Natural killer cell (primary cell): ENCODE data around the gene CROCC. TPM values are rescaled to one million over a fixed set of nuclear protein-coding genes. Genes with fewer than 3 reads are reported as not detected.

ENCODE experiments used
- ATAC-seq, 3 donors: fragments of 150-1000 bp in 2 of 3; fragments of 200-7000 bp in 1 of 3; cut with Tn5 transposase; 1 replicate in 1 of 3; 2 replicates in 2 of 3; pipeline ENCODE4 v1.10.0; 2021; ENCODE audit warnings: mild to moderate bottlenecking in 2 of 3, moderate library complexity in 2 of 3
- DNase-seq, 2 donors: peaks; one replicate each; pipeline versions ENCODE4 v3.0.0 to v3.0.0-alpha.2; 2013 to 2021; ENCODE audit warnings: mixed read lengths in 1 of 2
- H3K27ac ChIP-seq: one replicate; pipeline ENCODE4 v1.5.1; 2013; ENCODE audit warnings: mild to moderate bottlenecking, low read length
- H3K27me3 ChIP-seq: one replicate; pipeline ENCODE4 v1.6.1; 2013; ENCODE audit warnings: low read length; ENCODE audit not compliant: control insufficient read depth, insufficient read depth
- H3K36me3 ChIP-seq: one replicate; pipeline ENCODE4 v1.6.1; 2013; ENCODE audit warnings: low read length; ENCODE audit not compliant: control insufficient read depth, insufficient read depth
- H3K4me1 ChIP-seq: one replicate; pipeline ENCODE4 v1.6.1; 2013; ENCODE audit warnings: low read length; ENCODE audit not compliant: control insufficient read depth, insufficient read depth
- H3K4me3 ChIP-seq: one replicate; pipeline ENCODE4 v1.5.1; 2013; ENCODE audit warnings: low read length
- H3K9me3 ChIP-seq: one replicate; pipeline ENCODE4 v1.6.1; 2013; ENCODE audit warnings: low read length; ENCODE audit not compliant: control insufficient read depth, insufficient read depth
- H3K27ac Mint-ChIP-seq, 2 donors: one replicate each; pipeline ENCODE4 v1.8.0; 2022; ENCODE audit warnings: mild to moderate bottlenecking in 2 of 2, mixed read lengths in 2 of 2, moderate library complexity in 1 of 2
- H3K27me3 Mint-ChIP-seq, 2 donors: one replicate each; pipeline ENCODE4 v1.8.0; 2022; ENCODE audit warnings: low read depth in 2 of 2, mixed read lengths in 2 of 2
- H3K36me3 Mint-ChIP-seq: one replicate; pipeline ENCODE4 v1.8.0; 2022; ENCODE audit warnings: mixed read lengths
- H3K4me1 Mint-ChIP-seq, 2 donors: one replicate each; pipeline ENCODE4 v1.8.0; 2022; ENCODE audit warnings: mixed read lengths in 2 of 2
- H3K4me3 Mint-ChIP-seq: one replicate; pipeline ENCODE4 v1.8.0; 2022; ENCODE audit warnings: mild to moderate bottlenecking, moderate library complexity, mixed read lengths
- H3K9me3 Mint-ChIP-seq, 2 donors: one replicate each; pipeline ENCODE4 v1.8.0; 2022; ENCODE audit warnings: mixed read lengths in 2 of 2
- CTCF ChIP-seq: fragments of 200-600 bp; IDR thresholded peaks from one replicate; pipeline ENCODE4 v1.8.0; 2022; ENCODE audit warnings: antibody characterized with exemption
- WGBS: methylation state at CpG from one replicate; pipeline ENCODE4 v1.1.7; 2013; ENCODE audit warnings: missing lambda C conversion rate; ENCODE audit not compliant: insufficient coverage; 5-methylcytosine and 5-hydroxymethylcytosine counted together
- intact Hi-C: fragments of 100-400 bp; cut with micrococcal nuclease; formaldehyde crosslinking; loops from one replicate; pipeline ENCODE4 v1.14.2; 2022
- total RNA-seq, 4 donors: library from RNA; stranded (reverse); fragments of 120-200 nt in 1 of 4; gene quantifications; one replicate each; pipeline versions ENCODE4 v1.2.3 to v1.2.4, GENCODE V29; 2013 to 2022

Gene CROCC
- total RNA-seq, 3 donors from 2014 or later (not counting 1 experiment from before 2014, with no cell fraction given), result 51.7 to 62.9 (median 59.1) TPM

GRCh38 chr1:16982902-16983301 lies 61.2 kb downstream of the CROCC start:
- H3K27ac ChIP-seq, result no peak overlapping the region
- H3K27ac Mint-ChIP-seq, result no peak overlapping the region
- H3K9me3 ChIP-seq, result no peaks in the 10 kb centered on the region
- H3K4me1 ChIP-seq, result peaks cover 7% of the 10 kb centered on the region
- H3K27me3 ChIP-seq, result peaks cover 10% of the 10 kb centered on the region
- ATAC-seq, result no peak
- H3K36me3 Mint-ChIP-seq, result peaks cover 6% of the 10 kb centered on the region
- H3K4me3 ChIP-seq, result no peak overlapping the region
- no peak overlapping the region for H3K4me3 Mint-ChIP-seq
- peaks cover 0 to 15% of the 10 kb centered on the region in 2 donors for H3K4me1 Mint-ChIP-seq
- DNase-seq, result no peak
- H3K27me3 Mint-ChIP-seq, result peaks cover 20 to 27% of the 10 kb centered on the region in 2 donors
- no peaks in the 10 kb centered on the region for H3K9me3 Mint-ChIP-seq
- intact Hi-C loops, result no loop called here
- no peak for TF ChIP-seq CTCF
- peaks cover 6% of the 10 kb centered on the region for H3K36me3 ChIP-seq
- 79% methylated on average over 11 of the region's 11 CpGs for WGBS

- Mint-ChIP-seq H3K27me3 (peaks cover 20 to 27% of the 10 kb centered on the region in 2 donors), H3K4me1 (peaks cover 0 to 15% of the 10 kb centered on the region in 2 donors), H3K9me3 (no peaks in the 10 kb centered on the region), H3K27ac (no peak overlapping the region), H3K4me3 (no peak overlapping the region), H3K36me3 (peaks cover 6% of the 10 kb centered on the region)
- DNase-seq (no peak), ATAC-seq (no peak)
- peaks cover 7% of the 10 kb centered on the region for H3K4me1 ChIP-seq
- intact Hi-C loops, result no loop called here
- no peaks in the 10 kb centered on the region for H3K9me3 ChIP-seq
- H3K27ac ChIP-seq, result no peak overlapping the region
- H3K36me3 ChIP-seq, result peaks cover 10% of the 10 kb centered on the region
- H3K27me3 ChIP-seq, result peaks cover 10% of the 10 kb centered on the region
- WGBS, result 90% methylated on average over 3 of the region's 4 CpGs
- no peak for TF ChIP-seq CTCF
- no peak overlapping the region for H3K4me3 ChIP-seq
These were observed 61.9 kb downstream of the CROCC start for GRCh38 chr1:16983649-16984048.

GRCh38 chr1:16984717-16985116 lies 63.0 kb downstream of the CROCC start:
- intact Hi-C loops, result no loop called here
- Histone ChIP-seq H3K27ac (no peak overlapping the region), H3K9me3 (no peaks in the 10 kb centered on the region), H3K27me3 (peaks cover 6% of the 10 kb centered on the region), H3K36me3 (peaks cover 10% of the 10 kb centered on the region), H3K4me3 (no peak overlapping the region), H3K4me1 (peaks cover 7% of the 10 kb centered on the region)
- Mint-ChIP-seq H3K27ac (no peak overlapping the region), H3K4me1 (peaks cover 0 to 15% of the 10 kb centered on the region in 2 donors), H3K36me3 (peaks cover 6% of the 10 kb centered on the region), H3K9me3 (no peaks in the 10 kb centered on the region), H3K4me3 (no peak overlapping the region), H3K27me3 (peaks cover 20 to 27% of the 10 kb centered on the region in 2 donors)
- ATAC-seq (no peak), DNase-seq (no peak)
- TF ChIP-seq CTCF, result no peak
- 57% methylated on average over 7 of the region's 7 CpGs for WGBS

- H3K4me3 ChIP-seq, result no peak overlapping the region
- H3K27me3 ChIP-seq, result peaks cover 1% of the 10 kb centered on the region
- 93% methylated on average over 19 of the region's 19 CpGs for WGBS
- intact Hi-C loops, result no loop called here
- H3K27ac ChIP-seq, result no peak overlapping the region
- ATAC-seq (no peak), DNase-seq (no peak)
- no peak overlapping the region for H3K27ac Mint-ChIP-seq
- peaks cover 6% of the 10 kb centered on the region for H3K36me3 Mint-ChIP-seq
- peaks cover 16% of the 10 kb centered on the region for H3K36me3 ChIP-seq
- H3K27me3 Mint-ChIP-seq, result peaks cover 14 to 18% of the 10 kb centered on the region in 2 donors
- no peak for TF ChIP-seq CTCF
- H3K4me3 Mint-ChIP-seq, result no peak overlapping the region
- peaks cover 0 to 10% of the 10 kb centered on the region in 2 donors for H3K4me1 Mint-ChIP-seq
- H3K4me1 ChIP-seq, result no peaks in the 10 kb centered on the region
- H3K9me3 Mint-ChIP-seq, result no peaks in the 10 kb centered on the region
- no peaks in the 10 kb centered on the region for H3K9me3 ChIP-seq
These were observed 64.4 kb downstream of the CROCC start for GRCh38 chr1:16986113-16986512.
